HG02759 (cell line): ENCODE measurements around the gene PPP1R8.

Experiments
- ATAC-seq: cut with Tn5 transposase; IDR thresholded peaks from one replicate; pipeline ENCODE4 v1.9.1; 2021; ENCODE audit warnings: mild to moderate bottlenecking, moderate library complexity; ENCODE audit not compliant: unreplicated experiment

The PPP1R8 gene

DNA sequence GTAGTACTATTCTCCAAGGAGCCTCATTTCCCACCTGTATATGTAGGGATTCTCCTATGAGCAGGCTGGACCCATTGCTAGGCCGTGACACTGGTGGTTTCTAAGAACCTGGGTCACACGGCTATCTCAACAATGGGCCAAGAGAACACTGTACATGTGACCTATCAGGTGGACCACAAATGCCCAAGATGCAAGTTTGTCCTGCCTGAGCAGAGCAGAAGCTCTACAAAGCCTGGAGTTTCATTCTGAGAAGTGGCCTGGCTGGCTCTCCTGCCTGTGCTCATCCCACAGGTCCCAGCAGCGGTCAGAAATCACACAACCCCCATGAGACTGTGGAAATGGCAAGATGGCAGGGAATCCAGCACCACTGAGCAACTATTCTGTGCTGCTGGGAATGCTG, 58.9 kb downstream of the PPP1R8 start:
- no peak for ATAC-seq

DNA sequence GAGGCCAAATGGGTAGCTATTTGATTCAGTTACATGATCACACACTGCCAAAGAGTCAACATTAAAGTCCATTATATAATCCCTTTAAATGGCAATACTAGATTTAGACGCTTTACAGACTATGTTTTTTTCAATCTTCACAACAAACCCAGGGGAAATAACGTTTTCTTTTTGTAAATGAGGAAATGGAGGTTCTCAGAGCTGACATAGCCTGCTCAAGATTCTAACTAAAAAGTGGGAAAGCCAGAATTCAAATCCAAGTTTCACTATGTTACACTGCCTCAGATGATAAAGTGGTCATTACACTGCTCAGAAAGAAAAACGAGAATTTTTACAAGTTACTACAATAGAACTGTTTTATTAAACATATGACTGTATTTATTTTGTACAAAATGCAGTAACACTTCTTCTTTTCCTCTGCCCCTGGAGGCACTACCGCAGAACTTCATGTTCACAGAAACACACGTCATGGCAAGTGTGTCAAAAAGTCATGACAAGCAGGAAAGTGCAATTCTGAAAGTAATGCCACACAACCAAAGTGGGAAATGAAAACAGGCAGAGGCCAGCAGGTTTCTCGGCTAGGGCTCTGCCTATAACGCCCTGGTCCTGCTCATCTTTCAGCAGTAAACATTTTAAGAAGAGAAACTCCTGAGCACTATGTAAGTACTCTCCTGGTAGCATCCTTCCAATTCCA, 60.8 kb downstream of the PPP1R8 start:
- no peak for ATAC-seq

DNA sequence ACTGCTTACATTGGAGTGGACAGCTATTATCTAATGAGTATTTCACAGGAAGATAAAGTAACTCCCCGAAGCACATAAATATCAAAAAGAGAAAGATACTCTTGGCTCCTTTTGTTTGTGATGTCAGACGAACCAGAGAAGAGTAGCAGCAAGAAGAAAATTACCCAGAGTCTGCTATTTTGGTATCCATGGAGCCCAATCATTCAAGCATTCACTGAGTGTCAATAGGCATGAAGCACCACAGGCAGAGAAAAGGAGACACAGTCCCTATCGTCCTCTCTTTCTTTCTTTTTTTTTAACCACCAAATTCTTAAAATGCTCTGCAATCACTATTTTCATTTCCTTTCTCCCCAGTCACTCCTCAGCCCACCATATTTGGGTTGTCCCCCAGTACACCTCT, 63.9 kb downstream of the PPP1R8 start:
- no peak for ATAC-seq
